GM19035 (cell line): ENCODE data around the gene GLOD5.

Source experiments
- ATAC-seq: cut with Tn5 transposase; IDR thresholded peaks from one replicate; pipeline ENCODE4 v1.9.1; 2021; ENCODE audit not compliant: unreplicated experiment

The GLOD5 gene

DNA sequence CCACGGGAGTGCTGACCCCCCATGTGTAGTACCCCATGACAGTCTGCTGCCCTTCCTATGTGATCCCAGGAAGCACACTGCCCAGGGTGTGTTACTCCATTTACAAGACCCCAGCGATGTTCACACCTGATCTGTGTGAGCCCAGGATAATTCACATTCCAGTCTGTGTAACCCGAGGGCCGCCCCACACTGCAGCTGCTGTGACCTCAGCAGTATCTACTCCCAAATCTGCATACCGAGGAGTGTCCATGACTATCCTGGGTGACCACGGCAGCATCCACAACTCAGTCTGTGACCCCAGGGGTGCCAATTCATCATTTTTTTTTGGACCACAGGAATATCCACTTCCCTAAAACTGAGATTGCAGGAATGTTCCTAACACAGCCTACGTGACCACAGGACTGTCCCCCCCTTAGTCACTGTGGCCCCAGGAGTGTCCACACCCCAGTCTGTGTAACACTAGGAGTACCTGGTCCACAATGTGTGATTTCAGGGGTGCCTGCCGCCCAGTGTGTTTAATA, 7.8 kb upstream of the GLOD5 start:
- no peak for ATAC-seq

DNA sequence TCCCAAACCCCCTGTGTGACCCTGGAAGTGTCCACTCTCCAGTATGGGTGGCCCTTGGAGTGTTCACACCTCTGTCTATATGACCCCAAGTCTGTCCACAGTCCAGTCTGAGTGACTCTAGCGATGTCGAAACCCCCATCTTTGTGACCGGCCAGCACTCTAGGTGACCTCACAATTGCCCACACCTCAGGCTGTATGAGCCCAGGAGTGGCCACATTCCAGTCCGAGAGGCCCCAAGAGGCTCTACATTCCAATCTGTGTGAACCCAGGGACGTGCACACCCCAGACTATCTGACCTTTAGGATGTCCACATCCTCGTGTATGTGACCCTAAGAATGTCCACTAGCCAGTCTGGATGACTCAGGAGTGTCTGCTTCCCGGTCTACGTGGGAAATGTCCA, 7.3 kb upstream of the GLOD5 start:
- no peak for ATAC-seq

DNA sequence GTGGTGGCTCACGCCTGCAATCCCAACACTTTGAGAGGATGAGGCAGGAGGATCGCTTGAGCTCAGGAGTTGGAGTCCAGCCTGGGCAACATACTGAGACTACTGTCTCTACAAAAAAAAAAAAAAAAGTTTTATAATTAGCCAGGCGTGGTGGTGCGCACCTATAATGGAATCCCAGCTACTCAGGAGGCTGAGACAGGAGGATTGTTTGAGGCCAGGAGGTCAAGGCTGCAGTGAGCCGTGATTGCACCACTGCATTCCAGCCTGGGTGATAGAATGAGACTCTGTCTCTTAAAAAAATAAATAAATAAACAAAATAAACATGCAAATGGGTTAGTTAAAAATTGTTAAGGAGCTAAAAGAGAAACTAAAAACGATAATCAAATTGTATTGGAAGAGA, 7.7 kb downstream of the GLOD5 start:
- no peak for ATAC-seq

DNA sequence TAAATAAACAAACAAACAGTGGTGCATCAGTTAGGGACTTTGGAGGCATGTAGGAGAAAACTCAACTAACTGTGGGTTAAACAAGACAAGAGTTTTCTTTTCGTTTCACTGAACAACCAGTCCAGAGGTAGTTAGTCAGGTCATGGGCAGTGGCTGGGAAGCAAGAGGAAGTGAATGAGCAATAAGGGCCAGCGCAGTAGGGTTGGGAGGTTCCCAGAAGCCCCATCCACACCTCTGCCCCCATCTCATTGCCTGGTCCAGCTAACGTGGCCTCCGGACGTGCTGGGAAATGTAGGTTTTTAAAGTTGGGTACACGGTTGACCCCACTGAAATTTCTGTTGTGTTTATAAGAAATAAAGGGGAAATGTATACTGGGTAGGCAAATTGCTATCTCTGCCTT, 8.7 kb downstream of the GLOD5 start:
- ATAC-seq: no peak

DNA sequence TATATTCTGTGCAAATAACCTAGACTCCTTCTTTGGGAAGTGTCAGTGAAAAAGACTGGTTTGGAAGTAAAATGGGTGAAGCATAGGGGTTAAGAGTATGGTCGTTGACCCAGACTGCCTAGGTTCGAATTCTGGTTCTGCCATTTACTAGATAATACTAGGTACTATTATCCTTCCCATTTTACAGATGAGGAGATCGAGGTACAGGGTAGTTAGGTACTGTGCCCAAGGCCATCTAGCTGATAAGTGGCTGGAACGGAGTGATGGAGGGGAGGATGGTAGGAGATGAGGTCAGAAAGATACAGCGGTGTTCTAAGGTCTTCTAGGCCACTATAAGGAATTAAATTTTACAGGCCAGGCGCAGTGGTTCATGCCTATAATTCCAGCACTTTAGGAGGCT, 11.1 kb downstream of the GLOD5 start:
- no peak for ATAC-seq

DNA sequence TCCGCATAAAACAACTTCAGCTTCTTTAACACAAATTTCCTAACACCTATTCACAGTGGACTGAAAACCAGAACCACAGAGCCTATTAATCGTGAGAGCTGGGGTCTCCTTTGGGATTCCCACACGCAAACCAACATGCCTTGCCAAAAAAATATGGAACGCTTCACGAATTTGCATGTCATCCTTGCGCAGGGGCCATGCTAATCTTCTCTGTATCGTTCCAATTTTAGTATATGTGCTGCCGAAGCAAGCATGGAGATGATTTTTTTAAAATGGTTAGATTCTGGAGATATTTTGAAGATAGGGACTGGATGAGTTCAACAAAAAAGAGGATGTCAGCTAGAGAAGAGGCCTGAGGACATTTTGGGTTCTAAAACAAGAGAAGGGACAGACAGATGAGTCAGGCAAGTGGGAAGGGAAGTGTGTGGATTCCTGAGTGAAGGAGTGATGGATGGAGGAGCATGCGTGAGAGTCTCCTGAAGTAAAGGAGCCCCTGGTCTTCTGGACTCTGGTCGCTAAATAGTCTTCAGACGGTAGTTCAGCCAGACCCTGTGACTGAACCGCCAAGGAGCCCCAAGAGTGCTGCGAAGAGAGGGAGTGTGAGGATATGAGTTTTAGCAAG, 15.4 kb downstream of the GLOD5 start:
- ATAC-seq: no peak

DNA sequence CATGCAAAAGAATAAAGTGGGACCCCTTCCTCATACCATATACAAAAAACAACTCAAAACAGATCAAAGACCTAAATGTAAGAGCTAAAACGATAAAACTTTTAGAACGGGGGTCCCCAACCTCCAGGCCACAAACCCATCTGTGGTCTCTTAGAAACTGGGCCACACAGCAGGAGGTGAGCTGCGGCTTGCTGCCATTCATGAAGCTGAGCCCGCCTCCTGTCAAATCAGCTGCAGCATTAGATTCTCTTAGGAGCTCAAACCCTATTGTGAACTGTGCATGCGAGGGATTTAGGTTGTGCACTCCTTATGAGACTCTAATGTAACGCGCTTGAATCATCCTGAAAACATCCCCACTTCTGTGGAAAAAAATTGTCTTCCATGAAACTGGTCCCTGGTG, 17.9 kb downstream of the GLOD5 start:
- ATAC-seq: no peak

DNA sequence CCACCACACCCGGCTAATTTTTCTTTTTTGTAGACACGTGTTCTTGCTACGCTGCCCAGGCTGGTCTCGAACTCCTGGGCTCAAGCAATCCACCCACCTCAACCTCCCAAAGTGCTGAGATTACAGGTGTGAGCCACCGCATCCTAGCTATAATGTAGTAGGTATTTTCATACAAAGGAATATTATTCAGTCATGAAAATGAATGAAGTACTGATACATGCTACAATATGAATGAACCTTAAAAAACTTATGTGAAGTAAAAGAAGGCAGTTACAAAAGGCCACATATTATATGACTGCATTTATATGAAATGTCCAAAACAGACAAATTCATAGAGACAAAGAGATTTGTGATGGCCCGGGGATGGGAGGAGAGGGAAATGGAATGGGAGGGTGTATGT, 20.2 kb downstream of the GLOD5 start:
- no peak for ATAC-seq

DNA sequence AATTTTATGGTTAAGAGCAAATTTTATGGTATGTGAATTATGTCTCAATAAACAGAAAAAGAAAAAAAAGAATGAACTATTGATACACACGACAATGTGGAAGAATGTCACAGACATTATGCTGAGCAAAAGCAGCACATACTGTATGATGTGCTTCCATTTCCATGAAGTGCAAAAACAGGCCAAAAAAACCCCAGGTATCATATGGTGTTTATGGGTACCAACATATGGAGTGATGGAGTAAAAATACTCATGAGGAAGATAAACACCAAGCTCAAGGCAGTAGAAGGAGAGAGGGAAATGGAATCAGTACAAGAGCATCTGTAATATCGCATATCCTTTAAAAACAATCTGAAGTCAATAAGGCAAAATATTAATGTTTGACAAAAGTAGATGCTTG, 20.7 kb downstream of the GLOD5 start:
- no peak for ATAC-seq

DNA sequence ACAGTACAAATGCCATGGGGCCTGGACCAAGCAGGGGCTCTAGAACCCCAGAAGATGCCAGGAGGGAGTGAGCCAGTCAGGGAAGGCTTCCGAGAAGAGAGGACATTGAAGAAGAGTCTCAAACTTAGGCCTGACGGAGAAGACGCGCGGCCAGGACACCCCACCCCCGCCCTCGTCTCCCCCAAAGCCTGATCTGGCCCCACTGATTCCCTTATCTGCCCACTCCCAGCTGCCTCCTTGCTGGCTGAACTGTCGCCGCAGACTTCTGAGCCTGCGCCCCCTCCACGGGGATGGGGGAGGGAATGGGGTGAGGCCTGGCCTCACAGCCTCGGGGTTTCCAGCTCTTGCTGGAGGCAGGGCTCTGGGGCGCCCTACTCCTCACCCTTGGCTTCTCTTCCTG, 21.2 kb downstream of the GLOD5 start:
- no peak for ATAC-seq

DNA sequence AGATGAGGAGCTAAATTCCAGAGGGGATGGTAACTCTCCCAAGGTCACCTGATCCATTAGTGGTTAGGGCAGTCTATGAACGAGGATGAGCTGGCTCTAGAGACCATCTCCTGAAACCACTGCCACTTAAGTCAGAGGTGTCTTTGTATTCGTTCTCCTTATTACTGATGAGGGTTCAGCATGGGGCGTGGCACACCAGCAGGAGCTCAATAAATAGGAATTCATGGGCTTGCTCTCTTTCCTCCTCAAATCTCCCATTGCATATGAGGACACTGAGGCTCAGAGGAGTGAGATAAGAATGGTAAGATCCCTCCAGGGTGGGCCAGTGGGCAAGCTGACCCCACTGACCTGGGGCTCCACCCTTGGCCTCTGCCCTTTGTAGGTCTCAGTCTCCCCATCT, 23.2 kb downstream of the GLOD5 start:
- ATAC-seq: no peak

DNA sequence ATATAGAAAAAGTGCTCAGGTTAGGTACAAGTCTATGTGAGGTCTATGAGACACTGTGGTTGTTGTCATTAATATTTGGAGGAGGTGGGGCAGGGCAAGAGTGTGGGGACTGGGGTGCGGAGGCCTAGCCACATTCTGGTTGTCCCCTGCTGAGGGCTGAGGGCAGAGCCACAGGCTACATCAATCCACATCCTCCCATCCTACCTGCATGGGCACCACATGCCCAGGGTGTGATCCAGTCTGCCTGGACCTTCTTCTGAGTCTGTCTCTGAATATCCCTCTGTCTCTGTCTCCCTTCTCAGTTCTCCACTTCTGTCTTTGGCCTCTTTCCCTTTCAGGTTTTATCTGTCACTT, 23.6 kb downstream of the GLOD5 start:
- no peak for ATAC-seq

DNA sequence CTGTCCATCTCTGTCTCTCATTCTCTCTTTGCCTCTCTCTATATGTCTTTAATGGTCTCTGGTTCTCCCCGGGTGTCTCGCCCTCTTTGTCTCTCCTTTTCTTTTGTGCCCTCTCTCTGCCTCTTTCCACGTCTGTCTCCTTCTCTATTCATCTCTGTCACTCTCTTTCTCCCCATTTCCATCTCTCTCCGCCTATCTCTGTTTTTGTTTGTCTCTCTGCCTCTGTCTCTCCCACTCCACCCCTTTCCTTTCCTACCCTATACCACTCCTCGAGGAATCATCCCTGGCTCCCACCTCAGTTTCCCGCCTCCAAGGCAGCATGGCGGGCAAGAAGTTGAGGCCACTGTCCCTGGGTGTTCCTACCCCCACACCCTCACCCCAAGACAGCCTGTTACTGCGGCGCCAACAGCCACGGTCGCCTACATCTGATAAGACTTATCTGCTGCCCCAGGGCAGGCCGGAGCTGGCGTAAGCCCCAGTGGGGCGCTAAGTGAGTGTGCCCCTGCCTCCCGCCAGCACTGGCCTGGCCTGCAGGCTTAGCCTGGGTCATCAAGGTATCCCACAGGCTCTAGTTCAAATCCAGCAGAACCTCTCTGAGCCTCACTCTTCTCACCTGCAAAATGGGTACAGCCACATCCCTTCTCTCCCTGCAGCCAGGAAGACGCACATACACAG, 24.1 kb downstream of the GLOD5 start:
- no peak for ATAC-seq

DNA sequence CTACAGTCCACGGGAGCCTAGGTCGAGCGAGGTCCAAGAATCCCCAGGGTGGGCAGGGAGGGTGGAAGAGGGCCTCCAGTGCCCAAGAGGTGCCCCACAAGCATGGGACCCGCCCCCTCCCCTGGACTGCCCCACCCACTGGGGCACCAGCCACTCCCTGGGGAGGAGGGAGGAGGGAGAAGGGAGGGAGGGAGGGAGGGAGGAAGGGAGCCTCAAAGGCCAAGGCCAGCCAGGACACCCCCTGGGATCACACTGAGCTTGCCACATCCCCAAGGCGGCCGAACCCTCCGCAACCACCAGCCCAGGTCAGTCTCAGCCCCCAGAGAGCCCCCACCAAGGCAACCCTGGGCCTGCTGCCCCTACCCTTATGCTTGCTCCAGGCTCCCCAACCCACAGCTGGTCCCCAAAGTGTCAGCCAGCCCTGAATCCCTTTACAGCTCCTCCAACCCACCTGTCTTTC, 24.8 kb downstream of the GLOD5 start, which contains the start of gene GATA1:
TSS of gene GATA1 (plus strand) at position 250 of the 460 bp plus-strand sequence. CDS start 4,520 bp downstream, outside the sequence.
- ATAC-seq: no peak

DNA sequence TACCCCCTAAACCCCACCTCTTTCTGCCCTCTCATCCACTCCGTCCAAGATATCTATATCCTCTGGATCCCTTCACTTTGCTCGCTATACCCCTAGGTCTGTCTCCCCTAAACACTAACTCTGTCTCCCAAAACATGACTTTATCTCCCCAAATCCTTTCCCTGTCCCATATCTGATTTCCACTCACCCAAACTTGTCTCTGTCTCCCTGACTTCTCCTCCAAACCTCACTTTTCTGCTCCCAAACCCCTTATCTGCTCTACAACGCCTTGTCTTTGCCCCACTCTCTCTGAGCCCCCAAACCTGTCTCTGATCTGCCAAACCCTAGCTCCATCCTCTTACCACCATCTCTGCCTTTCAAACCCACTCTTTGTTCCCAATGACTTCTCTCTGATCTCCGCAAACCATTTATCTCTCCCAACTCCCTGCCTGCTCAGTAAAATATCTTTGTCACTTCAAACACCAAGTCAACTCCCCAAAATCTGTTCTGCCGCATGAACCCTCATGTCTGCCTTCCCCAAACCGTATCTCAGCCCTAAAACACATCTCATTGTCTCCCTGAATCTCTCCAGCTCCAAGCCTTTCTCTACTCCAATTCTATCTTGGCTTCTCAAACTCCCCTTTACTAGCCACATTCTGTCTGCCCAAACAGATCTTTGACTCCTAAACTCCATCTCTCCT, 25.4 kb downstream of the GLOD5 start:
- ATAC-seq: no peak

DNA sequence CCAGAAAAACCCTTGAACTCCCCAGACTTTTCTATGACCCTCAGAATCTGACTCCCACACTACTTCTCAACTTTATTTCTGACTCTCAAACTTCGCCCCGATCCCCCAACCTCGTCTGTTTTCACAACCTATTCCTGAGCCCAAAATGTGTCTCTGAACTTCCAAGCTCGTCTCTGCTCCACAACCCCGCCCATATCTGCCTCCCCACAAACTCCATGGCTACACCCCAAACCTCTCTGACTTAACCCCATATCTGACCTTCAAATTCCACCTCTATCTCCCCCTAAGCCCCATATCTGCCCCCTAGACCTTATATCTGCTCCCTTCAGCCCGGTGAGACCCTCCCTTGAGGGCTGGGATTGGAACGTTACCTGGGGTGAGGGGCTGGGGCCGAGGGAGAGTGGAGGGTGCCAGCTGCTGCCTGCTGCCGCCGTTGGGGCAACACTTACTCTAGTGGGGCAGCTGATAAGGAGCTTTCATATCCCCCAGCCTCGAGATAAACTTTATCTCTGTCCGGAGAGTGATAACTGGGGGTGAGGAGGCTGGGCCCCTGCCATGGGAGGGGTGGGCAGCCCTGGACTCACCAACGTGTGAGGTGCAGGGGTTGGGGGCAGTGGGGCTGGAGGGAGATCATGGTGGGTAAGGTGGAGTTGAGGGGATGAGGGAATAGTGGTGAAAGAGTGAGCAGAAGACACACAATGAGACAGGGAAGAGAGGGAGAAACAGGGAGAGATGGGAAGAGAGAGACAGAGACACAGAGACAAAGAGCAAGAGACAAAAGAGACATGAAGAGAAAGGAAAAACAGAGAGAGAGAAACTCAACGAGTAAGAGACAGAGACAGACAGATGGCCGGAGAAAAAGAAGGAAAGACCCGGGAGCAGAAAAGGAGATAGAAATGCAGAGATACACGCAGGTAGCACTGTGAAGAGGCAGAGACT, 26.2 kb downstream of the GLOD5 start:
- no peak for ATAC-seq

DNA sequence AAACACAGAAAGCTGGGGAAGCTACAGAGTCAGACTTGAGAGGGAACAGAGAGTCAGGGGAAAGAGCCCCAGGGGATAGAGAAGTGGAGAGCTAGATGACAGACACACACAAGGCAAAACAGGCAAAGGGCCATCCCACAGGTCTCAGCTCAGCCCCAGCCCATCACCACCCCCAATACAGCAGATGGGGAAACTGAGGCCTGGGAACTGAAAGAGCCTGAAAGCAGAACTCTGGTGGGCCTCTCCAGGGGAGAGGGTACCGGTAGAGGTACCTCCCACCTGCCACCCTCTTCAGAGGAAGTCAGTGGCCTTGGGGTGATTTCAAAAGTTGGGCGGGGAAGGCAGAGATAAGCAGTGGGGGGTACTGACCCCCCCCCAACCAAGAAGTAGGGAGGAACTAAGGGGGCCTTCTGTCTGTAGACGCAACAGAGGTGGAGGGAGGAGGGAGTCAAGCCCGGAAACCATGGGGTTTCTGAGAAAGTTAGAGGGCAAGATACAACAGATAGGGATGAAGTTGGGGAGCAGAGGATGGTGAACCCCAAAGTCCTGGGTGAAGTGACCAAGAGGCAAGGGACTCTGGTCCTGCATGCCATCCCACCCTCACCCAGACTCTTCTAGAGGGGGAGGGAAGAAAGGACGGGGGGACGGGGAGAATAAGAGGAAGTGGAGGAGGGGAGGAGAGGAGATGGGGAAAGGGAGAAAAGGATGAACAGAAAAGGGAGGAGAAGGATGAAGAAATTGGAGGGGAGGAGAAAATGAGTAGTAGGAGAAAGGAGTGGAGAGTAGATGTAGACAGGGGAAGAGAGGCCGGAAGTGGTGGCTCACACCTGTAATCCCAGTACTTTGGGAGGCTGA, 28.0 kb downstream of the GLOD5 start:
- ATAC-seq: no peak

DNA sequence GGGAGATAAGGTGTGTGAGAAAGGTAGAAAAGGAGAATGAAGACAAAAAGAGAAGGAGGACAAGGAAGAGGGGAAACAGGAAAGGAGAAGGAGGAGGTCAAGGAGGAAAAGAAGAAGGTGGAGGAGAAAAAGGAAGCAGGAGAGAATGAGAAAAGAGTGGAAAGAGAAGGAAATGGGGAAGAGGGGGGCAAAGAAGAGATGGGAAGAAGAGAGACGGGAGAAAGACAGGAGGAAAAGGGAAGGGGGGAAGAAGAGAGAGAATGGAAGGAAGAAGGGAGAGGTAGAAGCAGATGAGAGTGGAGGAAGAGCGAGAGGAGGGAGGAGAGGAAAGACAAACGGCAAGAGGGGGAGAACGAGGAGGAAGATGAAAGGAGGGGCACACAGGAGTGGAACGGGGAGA, 28.9 kb downstream of the GLOD5 start:
- no peak for ATAC-seq

DNA sequence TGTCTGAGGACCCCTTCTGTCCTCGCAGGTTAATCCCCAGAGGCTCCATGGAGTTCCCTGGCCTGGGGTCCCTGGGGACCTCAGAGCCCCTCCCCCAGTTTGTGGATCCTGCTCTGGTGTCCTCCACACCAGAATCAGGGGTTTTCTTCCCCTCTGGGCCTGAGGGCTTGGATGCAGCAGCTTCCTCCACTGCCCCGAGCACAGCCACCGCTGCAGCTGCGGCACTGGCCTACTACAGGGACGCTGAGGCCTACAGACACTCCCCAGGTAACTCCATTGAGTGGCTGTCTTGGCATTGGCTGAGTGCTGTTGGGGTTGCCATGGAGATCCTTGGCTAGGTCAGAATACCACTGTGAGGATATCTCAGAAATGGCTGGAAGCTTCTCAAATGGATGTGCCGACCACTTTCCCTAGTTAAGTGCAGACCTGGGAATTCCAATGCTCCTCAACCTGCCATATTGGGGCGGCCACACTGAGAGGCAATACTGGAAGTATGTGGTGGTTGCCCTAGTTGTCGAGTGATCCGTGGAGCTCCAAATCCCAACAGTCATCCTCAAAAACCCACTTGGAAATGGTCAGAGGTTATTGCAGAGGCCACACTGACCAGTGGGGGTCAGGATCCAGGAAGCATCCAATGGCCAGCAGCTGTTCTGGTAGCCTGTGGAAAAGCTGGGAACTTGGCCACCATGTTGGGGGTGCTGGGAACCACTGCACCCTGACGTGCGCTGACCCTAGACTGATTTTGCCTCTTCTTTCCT, 29.7 kb downstream of the GLOD5 start:
- ATAC-seq: no peak
